ENCODE data around the gene SPRYD7. TPM values are rescaled to one million over a fixed set of nuclear protein-coding genes. Genes with fewer than 3 reads are reported as not detected.

The SPRYD7 gene
- polyA plus RNA-seq, 1 of the 3 experiments (the other 2 are of a cell fraction): 8.6 TPM

GRCh38 chr13:49914947-49915346, 21.2 kb downstream of the SPRYD7 start:
- Histone ChIP-seq H3K4me2 (no peak overlapping the region), H3K9me3 (no peaks in the 10 kb centered on the region), H4K20me1 (ENCODE audit: insufficient read depth) (no peaks in the 10 kb centered on the region), H3F3A (replicated peaks; ENCODE audit: insufficient read depth) (no peaks in the 10 kb centered on the region), H3K4me3 (ENCODE audit: low read depth in 2 of 2, low read length in 1 of 2) (no peak overlapping the region), H3K36me3 (replicated peaks in 1 of 2; ENCODE audit: control insufficient read depth in 1 of 2, insufficient read depth in 2 of 2, low read length in 1 of 2) (peaks cover under 1 to 61% of the 10 kb centered on the region in 2 experiments), H3K27ac (ENCODE audit: low read depth in 2 of 2, low read length in 1 of 2) (no peak overlapping the region), H2AFZ (ENCODE audit: low read depth) (no peak overlapping the region), H3K27me3 (ENCODE audit: insufficient read depth) (no peaks in the 10 kb centered on the region), H3K4me1 (ENCODE audit: control insufficient read depth in 1 of 2, insufficient read depth in 2 of 2, low read depth in 1 of 2, low read length in 1 of 2) (no peaks in the 10 kb centered on the region), H3K79me2 (ENCODE audit: insufficient read depth) (no peaks in the 10 kb centered on the region), H3K9me2 (no peaks in the 10 kb centered on the region), H3K9ac (no peak overlapping the region)
- ChIA-PET POLR2A (no interaction called here), CTCF (interaction anchor here (0.8 kb wide), 1 partner anchor 21 kb away, joined by 3 read pairs; the partner anchor contains the start of gene SPRYD7)
- DNase-seq: no peak
- TF ChIP-seq YY1 (IDR thresholded peaks at IDR 0.05; ENCODE audit: low read depth): no peak
- no peak for TF ChIP-seq JUND (IDR thresholded peaks at IDR 0.05)
- no peak for TF ChIP-seq CHD2 (IDR thresholded peaks at IDR 0.05; ENCODE audit: low read length, partially characterized antibody)
- TF ChIP-seq MXI1 (IDR thresholded peaks at IDR 0.05; ENCODE audit: low read depth, low read length): no peak
- no peak for TF ChIP-seq GATA2 (CRISPR knock-in tag; IDR thresholded peaks at IDR 0.05)
- TF ChIP-seq GABPA (IDR thresholded peaks at IDR 0.05; ENCODE audit: low read depth): no peak
- TF ChIP-seq, protein P1, sequence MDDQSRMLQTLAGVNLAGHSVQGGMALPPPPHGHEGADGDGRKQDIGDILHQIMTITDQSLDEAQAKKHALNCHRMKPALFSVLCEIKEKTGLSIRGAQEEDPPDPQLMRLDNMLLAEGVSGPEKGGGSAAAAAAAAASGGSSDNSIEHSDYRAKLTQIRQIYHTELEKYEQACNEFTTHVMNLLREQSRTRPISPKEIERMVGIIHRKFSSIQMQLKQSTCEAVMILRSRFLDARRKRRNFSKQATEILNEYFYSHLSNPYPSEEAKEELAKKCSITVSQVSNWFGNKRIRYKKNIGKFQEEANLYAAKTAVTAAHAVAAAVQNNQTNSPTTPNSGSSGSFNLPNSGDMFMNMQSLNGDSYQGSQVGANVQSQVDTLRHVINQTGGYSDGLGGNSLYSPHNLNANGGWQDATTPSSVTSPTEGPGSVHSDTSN (IDR thresholded peaks at IDR 0.05): no peak
- no peak for TF ChIP-seq USF1 (IDR thresholded peaks at IDR 0.05; ENCODE audit: borderline replicate concordance, low read depth)
- no peak for TF ChIP-seq TAF1 (IDR thresholded peaks at IDR 0.05; ENCODE audit: borderline replicate concordance, low read depth, low read length)
- TF ChIP-seq RAD21 (IDR thresholded peaks at IDR 0.05; ENCODE audit: low read length): no peak
- no peak for TF ChIP-seq USF2 (IDR thresholded peaks at IDR 0.05; ENCODE audit: borderline replicate concordance, low read depth, low read length)
- TF ChIP-seq FOXM1 (IDR thresholded peaks at IDR 0.05; ENCODE audit: low read depth): no peak
- no peak for TF ChIP-seq REST (IDR thresholded peaks at IDR 0.05; ENCODE audit: low read depth, low read length)
- TF ChIP-seq, protein P2, sequence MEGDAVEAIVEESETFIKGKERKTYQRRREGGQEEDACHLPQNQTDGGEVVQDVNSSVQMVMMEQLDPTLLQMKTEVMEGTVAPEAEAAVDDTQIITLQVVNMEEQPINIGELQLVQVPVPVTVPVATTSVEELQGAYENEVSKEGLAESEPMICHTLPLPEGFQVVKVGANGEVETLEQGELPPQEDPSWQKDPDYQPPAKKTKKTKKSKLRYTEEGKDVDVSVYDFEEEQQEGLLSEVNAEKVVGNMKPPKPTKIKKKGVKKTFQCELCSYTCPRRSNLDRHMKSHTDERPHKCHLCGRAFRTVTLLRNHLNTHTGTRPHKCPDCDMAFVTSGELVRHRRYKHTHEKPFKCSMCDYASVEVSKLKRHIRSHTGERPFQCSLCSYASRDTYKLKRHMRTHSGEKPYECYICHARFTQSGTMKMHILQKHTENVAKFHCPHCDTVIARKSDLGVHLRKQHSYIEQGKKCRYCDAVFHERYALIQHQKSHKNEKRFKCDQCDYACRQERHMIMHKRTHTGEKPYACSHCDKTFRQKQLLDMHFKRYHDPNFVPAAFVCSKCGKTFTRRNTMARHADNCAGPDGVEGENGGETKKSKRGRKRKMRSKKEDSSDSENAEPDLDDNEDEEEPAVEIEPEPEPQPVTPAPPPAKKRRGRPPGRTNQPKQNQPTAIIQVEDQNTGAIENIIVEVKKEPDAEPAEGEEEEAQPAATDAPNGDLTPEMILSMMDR (IDR thresholded peaks at IDR 0.05): no peak
- WGBS (ENCODE audit: low lambda C conversion rate): 100% methylated on average over 1 of the region's 1 CpG

Measured in SK-N-SH (cell line).